GM21528 (cell line): ENCODE results near the gene LGALS13.
"Not testable (repeated sequence)": the region's sequence is repeated elsewhere in the genome, so short reads cannot be mapped to it uniquely, and the experiment has no call there.

ENCODE experiments used
- ATAC-seq: cut with Tn5 transposase; IDR thresholded peaks from one replicate; pipeline ENCODE4 v1.9.1; 2021; ENCODE audit warnings: mild to moderate bottlenecking, moderate library complexity; ENCODE audit not compliant: unreplicated experiment, low FRiP score

The LGALS13 gene

DNA sequence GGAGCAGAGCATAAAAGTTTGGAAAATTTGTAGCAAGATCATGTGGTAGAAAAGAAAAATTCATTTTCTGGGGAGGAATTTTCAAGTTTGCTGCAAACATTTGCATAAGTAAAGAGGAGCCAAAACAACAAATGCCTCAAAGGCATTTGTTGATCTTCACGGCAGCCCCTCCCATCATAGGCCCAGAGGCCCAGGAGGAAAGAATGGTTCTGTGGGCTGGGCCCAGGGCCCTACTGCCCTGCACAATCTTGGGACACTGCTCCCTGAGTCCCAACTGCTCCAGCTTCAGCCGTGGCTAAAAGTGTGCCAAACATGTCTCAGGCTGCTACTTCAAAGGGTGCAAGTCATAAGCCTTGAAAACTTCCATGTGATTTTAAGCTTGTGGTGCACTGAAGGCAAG, 11.3 kb downstream of the LGALS13 start:
- ATAC-seq, result no peak

DNA sequence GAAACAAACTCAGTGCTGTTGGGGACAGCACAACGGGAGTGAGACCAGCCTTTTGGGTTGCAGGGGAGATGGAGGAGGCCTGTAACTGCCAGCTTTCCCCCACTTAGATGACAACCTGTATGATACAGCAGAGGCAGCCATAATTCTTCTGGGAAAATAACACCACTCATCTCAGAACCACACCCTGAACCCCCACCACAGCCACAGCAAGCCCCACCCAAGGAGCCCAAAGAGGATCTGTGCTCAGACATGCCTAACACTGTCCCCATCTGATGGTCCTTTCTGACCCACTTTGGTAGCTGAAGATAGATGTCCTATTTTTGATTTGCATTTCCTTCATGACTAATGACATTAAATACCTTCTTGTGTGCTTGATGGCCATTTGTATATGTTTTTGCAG, 15.4 kb downstream of the LGALS13 start:
- no peak for ATAC-seq

DNA sequence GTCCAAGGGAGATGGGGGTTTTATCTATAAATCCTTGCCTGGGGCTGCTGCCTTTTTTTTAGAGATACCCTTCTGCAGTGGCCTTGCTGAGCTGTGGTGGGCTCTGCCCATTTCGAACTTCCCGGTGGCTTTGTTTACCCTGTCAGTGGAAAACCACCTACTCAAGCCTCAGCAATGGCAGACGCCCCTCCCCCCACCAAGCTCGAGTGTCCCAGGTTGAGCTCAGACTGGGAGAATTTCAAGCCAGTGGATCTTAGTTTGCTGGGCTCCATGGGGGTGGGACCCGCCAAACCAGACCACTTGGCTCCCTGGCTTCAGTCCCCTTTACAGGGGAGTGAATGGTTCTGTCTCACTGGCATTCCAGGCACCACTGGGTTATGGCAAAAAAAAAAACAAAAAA, 21.6 kb downstream of the LGALS13 start:
- ATAC-seq, result no peak

DNA sequence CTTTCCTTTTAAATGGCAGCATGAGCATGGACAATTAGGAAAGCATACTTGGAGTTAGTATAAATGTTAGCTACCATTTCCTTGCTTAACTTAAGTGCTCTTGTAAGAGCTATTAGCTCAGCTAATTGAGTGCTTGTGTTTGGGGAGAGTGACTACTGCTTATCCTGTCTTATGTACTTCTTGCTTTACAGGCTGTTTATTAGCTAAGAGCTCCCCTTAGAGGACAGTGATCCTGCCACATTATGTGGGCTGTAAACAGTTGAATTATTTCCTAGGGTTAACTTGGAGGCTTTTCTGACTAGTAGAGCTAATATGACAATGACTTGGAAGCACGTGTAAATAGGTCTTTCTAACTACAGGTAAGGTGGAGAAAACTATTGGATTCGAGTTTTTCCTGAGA, 25.3 kb downstream of the LGALS13 start:
- ATAC-seq, result not testable (repeated sequence)

DNA sequence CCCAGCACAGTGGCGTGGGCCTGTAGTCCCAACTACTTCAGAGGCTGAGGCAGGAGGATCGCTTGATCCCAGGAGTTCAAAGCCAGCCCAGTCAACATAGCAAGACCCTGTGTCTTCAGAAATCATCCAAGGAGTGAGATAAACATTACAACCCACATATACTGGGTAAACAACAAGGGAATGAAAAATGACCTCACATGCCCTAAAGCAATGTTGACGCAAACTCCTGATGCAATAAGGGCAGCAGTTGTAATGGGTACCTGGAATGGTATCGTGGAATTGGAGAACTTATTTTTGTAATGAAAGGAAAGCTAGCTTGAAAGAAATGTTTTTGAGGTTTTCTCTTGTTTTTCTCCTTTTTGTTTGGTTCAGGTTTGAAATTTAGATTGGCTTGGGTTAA, 28.9 kb downstream of the LGALS13 start:
- ATAC-seq, result no peak

DNA sequence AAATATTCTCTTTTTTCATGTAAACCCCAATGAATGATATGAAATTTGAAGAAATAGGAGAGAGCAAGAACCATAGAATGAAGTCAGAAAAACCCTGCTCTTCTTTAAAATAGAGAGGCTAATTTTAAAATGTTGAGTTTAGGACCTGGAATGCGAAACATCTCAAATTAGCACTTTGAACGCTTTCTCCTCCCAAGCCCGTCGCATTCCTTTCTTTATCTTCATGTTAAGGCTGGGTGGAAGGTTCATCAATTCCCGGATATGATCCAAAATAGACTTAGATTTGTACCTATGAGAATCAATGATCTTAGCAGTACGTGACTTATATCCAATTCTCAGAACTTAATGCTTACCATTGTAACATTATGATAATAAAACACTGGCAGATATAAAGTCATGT, 29.3 kb downstream of the LGALS13 start:
- no peak for ATAC-seq

DNA sequence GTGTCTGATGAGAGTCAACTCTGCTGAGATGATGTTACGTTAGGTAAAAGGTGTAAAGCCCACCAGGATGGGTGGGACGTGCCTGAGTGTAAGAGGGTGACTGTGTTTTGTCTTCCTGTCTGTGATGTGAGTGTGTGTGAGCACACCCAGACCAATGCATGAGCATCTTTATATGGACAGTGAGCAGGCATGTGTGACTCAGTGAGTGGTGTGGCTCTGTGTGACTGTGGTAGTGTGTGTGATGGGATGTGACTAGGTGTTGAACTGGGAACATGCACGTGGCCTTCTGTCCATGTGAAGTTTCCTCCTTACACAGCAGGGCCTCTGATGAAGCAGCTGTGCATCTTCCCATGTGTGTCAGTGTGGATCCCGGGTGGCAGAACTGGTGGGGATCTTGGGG, 35.6 kb downstream of the LGALS13 start:
- ATAC-seq, result no peak

DNA sequence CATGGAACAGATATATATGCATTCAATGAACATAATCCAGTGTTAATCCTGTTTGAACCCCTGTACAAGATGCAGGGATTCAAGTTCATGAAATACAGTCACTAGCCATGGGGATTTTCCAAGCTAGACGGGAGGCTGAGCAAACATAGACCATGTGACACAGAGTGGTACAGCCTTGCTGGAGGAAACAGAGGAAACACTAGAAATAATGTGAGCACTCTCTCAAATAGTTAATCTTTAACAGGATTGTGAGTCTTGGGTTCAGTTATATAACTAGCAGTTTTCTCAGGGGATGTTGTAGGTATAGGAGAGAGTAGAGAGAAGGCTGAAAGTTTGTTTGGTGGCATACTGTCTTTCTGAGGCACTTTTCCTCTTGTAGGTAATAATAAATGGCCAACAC, 39.4 kb downstream of the LGALS13 start:
- ATAC-seq, result no peak

DNA sequence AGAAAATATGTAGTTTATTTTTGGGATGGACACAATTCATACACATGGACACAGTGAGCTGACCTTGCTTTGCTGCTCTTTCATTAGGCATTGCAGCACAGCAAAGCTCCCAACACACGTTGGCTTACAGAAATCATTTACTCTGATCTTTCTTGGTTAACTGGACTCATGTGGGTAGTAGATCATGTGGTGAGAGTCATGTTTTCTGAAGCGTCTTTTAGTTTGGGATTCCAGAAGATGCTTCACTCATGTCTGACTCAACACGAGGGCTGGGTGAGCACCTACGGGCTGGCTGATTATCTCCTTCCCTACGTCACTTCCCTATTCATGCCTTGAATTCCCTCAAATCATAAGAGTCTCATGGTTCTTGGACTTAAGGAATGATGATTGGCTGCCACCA, 41.3 kb downstream of the LGALS13 start:
- no peak for ATAC-seq

DNA sequence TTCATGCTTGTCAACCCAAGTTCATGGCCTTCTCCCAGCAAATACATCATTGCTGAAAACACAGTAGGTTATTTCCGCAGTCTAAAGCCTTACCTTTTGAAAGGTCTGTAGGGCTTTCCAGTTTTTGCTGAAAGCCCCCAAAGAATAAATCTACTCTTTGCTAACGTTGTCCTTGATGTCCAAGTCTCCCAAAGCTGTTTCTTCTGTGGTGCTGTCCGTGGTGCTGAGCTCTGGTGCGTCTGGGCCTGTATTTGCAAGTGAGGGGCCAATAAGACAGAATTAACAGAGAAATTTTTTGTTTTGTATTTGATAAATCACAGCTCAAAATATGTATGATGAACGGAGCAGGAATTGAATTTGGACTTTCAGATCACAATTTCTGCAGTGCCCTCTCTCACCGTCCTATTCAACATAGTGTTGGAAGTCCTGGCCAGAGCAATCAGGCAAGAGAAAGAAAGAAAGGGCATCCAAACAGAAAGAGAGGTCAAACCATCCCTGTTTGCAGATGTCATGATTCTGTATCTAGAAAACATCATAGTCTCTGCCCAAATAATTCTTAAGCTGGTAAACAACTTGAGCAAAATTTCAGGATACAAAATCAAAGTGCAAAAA, 43.6 kb downstream of the LGALS13 start:
- no peak for ATAC-seq

DNA sequence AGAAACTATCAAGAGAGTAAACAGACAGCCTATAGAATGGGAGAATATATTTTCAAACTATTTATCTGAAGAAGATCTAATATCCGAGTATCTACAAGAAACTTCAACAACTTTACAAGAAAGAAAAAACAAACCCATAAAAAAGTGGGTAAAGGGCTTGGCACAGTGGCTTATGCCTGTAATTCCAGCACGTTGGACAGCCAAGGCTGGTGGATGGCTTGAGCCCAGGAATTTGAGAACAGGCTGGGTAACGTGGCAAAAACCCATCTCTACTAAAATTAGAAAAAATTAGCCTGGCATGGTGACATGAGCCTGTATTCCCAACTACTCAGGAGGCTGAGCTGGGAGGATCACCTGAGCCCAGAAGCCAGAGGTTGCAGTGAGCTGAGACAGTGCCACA, 45.6 kb downstream of the LGALS13 start:
- ATAC-seq, result no peak

DNA sequence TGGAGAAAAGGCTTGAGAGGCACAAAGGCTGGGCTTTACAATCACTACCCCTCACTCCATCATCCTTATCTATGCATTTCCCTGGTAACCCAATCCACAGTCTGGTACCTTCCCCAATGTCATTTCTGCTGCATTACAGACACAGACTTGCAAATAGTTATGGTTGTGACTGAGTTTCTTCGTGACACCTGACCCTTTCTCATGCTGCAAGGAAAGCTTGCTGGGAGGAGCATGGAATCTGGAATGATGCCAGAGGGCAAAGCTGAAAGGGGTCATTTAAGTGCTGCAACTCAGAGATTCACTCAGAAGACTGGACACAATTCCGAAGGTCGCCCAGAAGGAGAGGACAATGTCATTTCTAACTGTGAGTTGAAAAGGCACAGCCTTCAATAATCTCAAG, 53.3 kb downstream of the LGALS13 start, which contains the start of gene LGALS16:
TSS of gene LGALS16 (plus strand) at position 301 of the 400 bp plus-strand sequence. CDS start at position 350, 49 bp downstream.
- no peak for ATAC-seq
